Endometrial microvascular endothelial cells (primary cell): ENCODE data around the gene OR13C2. TPM values are rescaled to one million over a fixed set of nuclear protein-coding genes. Genes with fewer than 3 reads are reported as not detected.

Experiments used
- in situ Hi-C: cut with HindIII; loops from 2 replicates; pipeline ENCODE4 v1.10.0; 2017; ENCODE audit warnings: low sequenced_read_pairs, low pct_unique_long_range_greater_than_20kb; ENCODE audit errors: inconsistent ontology term
- total RNA-seq: library from RNA; depleted of rRNA; stranded (reverse); fragments of >200 nt; gene quantifications from one replicate; pipeline ENCODE4 v1.2.3, GENCODE V29; 2015; ENCODE audit errors: inconsistent ontology term

The OR13C2 gene
- total RNA-seq, 1 donor from 2014 or later, result not detected

DNA sequence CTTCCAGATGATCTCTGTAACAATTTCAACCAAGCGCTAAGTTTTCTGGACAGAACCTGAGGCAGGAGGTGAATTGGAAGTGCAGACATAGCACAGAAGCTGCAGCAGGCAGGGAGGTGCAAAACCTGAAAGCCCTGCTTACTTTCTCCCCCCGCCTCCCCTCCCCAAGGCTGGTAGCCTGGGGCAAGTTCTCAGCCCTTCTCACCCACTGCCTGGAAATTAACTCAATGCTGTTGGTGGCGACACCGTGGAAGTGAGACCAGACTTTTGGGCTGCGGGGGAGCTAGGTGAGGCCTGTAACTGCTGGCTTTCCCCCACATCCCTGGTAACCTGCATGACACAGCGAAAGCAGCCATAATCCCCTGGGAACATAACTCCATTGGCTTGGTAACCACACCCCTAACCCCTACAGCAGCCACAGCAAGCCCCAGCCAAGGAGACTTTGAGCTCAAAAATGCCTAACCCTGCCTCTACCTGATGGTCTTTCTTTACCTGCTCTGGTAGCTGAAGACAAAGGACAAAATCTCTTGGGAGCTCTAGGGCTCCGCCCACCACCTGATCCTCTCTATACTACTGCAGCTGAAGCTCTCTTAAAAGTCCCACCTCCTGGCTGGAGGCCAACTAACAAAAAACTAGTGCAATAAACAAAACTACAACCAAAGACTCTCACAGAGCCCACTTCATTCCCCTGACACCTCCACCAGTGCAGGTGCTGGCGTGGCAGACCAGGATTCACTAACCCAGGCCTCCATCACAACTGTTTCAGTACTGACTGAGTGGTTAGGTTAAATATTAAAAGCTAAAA, 48.4 kb downstream of the OR13C2 start:
- in situ Hi-C loops, result no loop called here

DNA sequence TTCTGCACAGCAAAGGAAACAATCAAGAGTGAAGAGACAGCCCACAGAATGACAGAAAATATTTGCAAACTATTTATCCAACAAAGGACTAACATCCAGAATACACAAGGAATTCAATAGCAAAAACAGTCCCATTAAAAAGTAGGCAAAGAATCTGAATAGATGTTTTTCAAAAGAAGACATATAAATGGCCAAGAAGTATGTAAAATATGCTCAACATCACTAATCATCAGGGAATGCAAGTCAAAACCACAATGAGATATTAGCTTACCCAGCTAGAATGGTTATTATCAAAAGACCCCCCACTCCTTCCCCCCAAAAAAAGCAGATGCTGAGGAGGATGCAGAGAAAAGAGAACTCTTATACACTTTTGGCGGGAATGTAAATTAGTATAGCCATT, 49.9 kb downstream of the OR13C2 start:
- in situ Hi-C loops, result no loop called here

Other genes starting within 250 kb of the OR13C2 start
- not detected for gene OR13F1, start 101.4 kb downstream of the OR13C2 start, total RNA-seq
- gene OR13C4, start 78.4 kb downstream of the OR13C2 start, total RNA-seq, result not detected
- not detected for gene OR13C3, start 68.8 kb downstream of the OR13C2 start, total RNA-seq
- gene OR13C8, start 36.5 kb downstream of the OR13C2 start, total RNA-seq, result not detected
- gene OR13C5, start 6.2 kb downstream of the OR13C2 start, total RNA-seq, result not detected
- gene OR13C9, start 12.6 kb upstream of the OR13C2 start, total RNA-seq, result not detected
- gene OR13D1, start 88.9 kb upstream of the OR13C2 start, total RNA-seq, result not detected
- 68.4 TPM for gene NIPSNAP3A, start 142.1 kb upstream of the OR13C2 start, total RNA-seq
- gene NIPSNAP3B, start 158.5 kb upstream of the OR13C2 start, total RNA-seq, result 0.37 TPM